Amniotic stem cell (primary cell): ENCODE measurements around the gene STPG3.
"Not testable (repeated sequence)": the region's sequence is repeated elsewhere in the genome, so short reads cannot be mapped to it uniquely, and the experiment has no call there.

ENCODE experiments used
- DNase-seq: peaks from one replicate; lab custom pipeline; 2025; lab: John Stamatoyannopoulos, UW

STPG3 gene

GRCh38 chr9:137234055-137234697 is 16.9 kb upstream of the STPG3 start:
- DNase-seq = no peak

GRCh38 chr9:137234758-137235423 is 16.2 kb upstream of the STPG3 start:
- no peak for DNase-seq

GRCh38 chr9:137235424-137236237 is 15.5 kb upstream of the STPG3 start:
- DNase-seq = no peak

GRCh38 chr9:137236238-137236935 is 14.7 kb upstream of the STPG3 start:
- DNase-seq = peak; percentile 56

GRCh38 chr9:137236936-137237421 is 14.1 kb upstream of the STPG3 start:
- no peak for DNase-seq

- DNase-seq = no peak
Observed at GRCh38 chr9:137237759-137238726, 13.0 kb upstream of the STPG3 start.

GRCh38 chr9:137239541-137240200 is 11.4 kb upstream of the STPG3 start:
- not testable (repeated sequence) for DNase-seq

GRCh38 chr9:137240318-137240840 is 10.7 kb upstream of the STPG3 start:
- DNase-seq = peak; percentile 45

GRCh38 chr9:137240841-137241489 is 10.1 kb upstream of the STPG3 start, which contains the start of gene TUBB4B:
Gene TUBB4B (plus strand): TSS chr9:137241287. CDS start chr9:137241361, 74 bp downstream.
- peak; percentile 99 for DNase-seq

- peak; percentile 31 for DNase-seq
Observed at GRCh38 chr9:137241490-137242268, 9.4 kb upstream of the STPG3 start.

- no peak for DNase-seq
Observed at GRCh38 chr9:137242269-137243203, 8.6 kb upstream of the STPG3 start.

GRCh38 chr9:137243266-137243625 is 7.8 kb upstream of the STPG3 start:
- not testable (repeated sequence) for DNase-seq

GRCh38 chr9:137243626-137244485 is 7.2 kb upstream of the STPG3 start:
- no peak for DNase-seq

- no peak for DNase-seq
Observed at GRCh38 chr9:137244486-137245449, 6.3 kb upstream of the STPG3 start.
